Muscle of back (tissue), 11 donors: ENCODE measurements around the gene SLC25A21. TPM values are rescaled to one million over a fixed set of nuclear protein-coding genes. Genes with fewer than 3 reads are reported as not detected.
A peak's percentile ranks its signal among the peaks of the same experiment; 100 is the strongest.

ENCODE experiments used
- DNase-seq, 3 donors: peaks; one replicate each; pipeline versions ENCODE4 v3.0.0 to v3.0.0-alpha.2; 2013
- polyA plus RNA-seq, 10 donors: library from polyadenylated mRNA; unstranded; fragments of 120-200 nt; gene quantifications; one replicate each; pipeline ENCODE4 v1.2.1, GENCODE V29; 2013; ENCODE audit not compliant: insufficient read length in 10 of 10

Gene SLC25A21
- polyA plus RNA-seq, 10 donors: 1.3 to 2.2 (median 1.6) TPM

GRCh38 chr14:37090026-37090425 is 82.4 kb downstream of the SLC25A21 start:
- no peak for DNase-seq

DNA sequence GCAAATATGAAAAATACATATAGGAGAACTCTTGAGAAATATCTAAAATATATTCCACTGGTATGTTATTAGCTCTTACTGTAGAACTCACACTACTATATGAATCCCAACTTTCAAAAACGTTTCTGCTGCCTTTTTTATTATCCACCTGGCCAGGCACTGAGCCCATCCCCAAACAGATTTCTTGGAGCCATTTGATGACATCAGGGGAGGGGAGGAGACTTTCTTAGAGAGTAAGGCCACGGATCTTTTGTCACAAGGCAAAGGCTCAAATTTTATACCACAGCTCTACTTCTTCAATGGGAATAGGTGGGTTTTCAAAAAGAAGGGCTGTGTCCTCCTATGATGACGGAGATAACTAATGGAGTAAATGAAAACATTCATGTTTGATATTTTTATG is 83.0 kb downstream of the SLC25A21 start:
- no peak for DNase-seq

DNA sequence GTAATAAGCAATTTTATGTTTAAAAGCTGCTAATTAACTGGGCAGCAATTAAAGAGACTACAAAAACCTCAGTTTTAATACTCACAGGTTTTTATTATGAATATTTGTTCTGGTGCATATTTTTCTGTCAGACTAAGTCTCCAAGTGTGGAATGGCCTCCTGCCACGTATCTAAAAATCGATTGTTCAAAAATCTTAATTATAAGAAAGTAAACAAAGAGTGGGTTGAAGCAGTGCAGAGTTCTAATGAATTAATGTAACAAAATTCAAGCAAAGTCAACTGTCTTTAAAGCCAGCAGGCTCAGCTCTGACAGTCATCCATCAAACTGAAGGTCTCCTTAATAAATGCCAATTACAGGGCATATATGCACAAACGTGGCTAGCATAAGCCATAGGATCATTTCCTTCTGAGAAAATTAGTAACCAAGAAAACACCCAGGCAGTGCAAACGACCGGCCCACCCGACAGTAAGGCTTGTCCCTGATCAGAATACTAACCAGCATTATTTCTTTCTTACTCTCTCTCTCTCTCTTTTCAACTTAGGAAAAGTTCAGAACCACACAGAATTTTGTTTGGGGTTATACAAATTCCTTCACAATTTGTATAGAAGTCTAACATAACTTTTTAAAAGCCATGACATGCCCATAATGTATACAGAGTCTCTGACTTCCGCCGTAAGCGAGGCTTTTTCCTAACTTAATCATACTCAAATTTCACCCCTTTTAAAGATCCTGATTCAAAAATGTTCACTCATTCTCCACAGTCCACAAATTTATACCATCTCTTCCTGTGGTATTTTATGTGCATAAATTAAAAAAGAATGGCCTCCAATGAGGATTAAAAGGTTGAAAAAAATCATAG is 83.8 kb downstream of the SLC25A21 start:
- no peak for DNase-seq

DNA sequence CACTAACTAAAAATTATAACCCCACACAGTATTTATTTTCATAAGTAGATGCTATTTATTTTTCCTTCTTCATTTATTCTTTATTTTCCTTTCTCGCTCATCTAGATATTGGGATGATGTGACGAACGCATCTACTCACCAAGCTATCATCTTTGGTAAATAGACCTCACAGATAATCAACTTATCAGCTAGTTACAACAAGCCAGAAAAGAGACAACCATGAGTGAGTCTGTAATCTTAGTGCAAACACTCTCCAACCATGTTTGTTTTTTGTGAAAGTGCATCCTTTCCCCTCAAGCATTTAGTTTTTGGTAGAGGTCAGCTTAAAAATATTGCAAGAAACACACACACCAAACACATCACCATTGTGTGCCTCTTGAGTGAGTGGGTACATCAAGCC is 84.9 kb downstream of the SLC25A21 start:
- no peak for DNase-seq

- DNase-seq: no peak
Observed at GRCh38 chr14:37083599-37083998, 88.8 kb downstream of the SLC25A21 start.

DNA sequence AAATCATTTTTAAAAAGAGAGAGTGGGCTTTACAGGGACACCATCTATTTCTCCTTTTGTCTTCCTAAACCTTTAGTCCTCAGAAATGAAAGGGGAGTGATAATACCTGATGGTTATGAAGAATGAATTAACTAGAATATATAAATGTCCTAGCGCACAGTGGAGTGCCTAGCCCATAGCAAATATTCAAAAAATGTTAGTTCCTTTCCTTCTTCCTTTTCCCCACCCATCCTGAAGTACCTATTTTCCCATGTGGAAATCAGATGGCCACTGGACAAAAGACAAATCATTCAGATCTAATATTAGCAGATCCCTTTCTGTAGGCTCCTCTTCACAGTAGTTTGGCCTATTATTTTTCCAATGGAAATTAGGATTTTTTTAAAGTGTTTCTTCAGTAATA is 90.0 kb downstream of the SLC25A21 start:
- DNase-seq: no peak

DNA sequence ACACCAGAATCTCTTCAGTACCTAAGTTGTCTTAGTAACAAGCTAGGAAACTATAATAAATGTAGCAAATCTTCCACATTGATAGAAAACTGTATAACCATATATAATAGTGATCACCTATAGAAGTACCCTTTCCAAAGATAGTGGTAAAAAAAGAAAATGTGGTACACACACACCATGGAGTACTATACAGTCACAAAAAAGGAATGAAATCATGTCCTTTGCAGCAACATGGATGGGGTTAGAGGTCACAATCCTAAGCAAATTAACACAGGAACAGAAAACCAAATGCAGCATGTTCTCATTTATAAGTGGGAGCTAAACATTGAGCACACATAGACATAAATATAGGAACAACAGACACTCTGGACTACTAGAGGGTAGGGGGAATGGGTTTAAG is 90.5 kb downstream of the SLC25A21 start:
- no peak for DNase-seq

DNA sequence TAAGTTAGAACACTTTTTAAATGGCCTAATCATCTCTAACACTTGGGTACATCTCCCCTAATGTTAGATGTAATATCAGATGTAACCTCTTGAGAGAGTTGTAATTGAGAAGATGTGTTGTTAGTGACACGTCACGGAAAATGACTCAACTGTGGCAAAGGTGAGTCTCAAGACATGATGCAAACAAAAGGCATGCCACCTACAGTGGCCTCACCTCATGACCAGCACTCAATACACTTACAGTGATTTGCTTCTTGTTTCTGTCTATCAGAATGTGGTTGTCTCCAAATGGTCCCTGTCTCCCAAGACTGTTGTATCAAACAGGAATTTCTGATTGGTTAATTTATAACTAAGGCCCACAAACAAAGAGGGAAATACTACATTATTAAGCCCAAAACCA is 91.2 kb downstream of the SLC25A21 start:
- no peak for DNase-seq

DNA sequence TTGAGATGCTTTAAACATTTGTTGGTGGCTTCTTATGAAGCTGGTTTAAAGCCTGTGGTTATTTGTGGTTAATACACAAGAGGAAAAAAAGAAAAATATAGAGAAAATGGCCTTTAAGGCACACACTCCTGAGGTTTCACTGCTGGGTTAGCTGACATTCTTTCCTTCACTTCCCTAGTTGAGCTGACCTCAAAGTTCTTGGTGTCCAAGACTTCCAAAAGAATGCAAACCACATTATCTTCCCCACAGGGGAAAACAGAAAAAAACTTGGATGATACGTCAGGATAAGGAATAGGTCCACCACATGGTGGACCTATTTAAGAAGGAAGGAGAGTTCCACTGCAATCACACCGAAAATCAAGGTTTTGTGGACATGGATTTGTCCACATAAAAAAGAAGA is 94.3 kb downstream of the SLC25A21 start:
- no peak for DNase-seq

DNA sequence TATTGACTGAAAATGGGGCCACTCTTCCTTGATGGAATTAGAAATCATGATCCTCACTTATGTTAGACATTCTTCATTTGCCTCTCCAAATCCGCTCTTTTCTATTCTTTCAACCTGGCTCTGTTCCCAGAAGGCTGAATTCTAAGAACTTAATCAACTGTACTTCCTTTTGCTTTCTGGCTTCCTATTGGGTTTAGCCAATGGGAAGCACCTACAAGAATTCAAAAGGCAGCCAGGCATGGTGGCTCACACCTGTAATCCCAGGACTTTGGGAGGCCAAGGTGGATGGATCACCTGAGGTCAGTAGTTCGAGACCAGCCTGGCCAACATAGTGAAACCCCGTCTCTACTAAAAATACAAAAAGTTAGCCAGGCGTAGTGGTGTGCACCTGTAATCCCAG is 98.1 kb downstream of the SLC25A21 start:
- DNase-seq: peak in 1 of 3 donors; percentile 20

GRCh38 chr14:37063467-37064240 is 108.8 kb downstream of the SLC25A21 start:
- DNase-seq: no peak

- no peak for DNase-seq
Observed at GRCh38 chr14:37062191-37062803, 110.1 kb downstream of the SLC25A21 start.

DNA sequence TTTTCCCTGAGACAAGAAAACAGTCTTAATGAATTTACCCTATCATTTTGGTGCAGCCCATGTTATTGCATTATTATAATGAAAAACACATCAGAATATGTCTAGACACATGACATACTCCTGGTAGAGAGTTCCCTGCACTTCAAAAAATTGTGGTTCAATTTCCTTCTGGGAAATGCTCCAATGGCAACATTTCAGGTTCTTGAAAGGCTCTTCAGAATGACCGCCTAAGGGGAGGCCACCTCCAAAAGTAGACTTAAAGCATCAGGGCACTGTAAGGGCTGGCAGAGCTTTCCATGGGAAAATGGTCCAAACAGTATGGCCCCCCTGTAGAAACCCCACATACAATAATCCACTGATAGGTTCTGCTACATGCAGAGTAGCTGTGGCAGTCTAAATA is 110.7 kb downstream of the SLC25A21 start:
- DNase-seq: no peak

DNA sequence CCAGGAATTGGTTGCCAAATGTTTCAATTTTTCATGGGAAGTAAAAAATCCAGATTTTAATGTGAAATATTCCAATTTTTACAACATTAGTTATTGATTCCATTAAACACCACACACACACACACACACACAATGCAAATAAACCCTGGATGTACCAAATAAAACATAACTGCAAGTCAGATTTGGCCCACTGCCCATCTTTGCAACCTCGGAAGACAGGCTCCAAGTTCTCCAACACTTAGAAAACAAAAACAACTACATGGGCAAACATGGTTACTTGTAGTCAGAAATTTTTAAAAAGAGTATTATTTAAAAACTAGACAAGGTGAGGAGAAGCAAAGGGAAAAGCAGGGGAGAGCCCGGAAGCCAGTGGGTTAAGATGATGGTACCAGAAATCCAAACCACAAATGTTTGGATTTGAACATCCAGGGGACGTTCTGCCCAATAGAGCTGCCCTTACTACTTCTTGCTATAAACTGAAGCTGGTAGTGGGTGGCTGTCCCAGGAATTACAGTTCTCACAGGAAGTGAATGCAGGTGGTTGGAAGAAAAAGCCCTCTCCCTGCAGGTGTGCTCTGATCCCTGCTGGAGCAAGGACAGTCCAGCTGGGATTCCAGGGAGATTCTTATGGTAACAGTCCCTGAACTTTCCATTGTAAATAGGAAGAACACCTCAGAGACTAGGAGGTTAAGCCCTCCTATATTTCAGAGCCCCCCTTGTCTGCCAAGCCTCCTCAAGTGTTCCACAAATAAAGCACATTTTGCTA is 111.7 kb downstream of the SLC25A21 start:
- DNase-seq: no peak

- DNase-seq: no peak
Observed at GRCh38 chr14:37057776-37058175, 114.6 kb downstream of the SLC25A21 start.

- peak in 1 of 3 donors; percentile 24 for DNase-seq
Observed at GRCh38 chr14:37056473-37056872, 115.9 kb downstream of the SLC25A21 start.

DNA sequence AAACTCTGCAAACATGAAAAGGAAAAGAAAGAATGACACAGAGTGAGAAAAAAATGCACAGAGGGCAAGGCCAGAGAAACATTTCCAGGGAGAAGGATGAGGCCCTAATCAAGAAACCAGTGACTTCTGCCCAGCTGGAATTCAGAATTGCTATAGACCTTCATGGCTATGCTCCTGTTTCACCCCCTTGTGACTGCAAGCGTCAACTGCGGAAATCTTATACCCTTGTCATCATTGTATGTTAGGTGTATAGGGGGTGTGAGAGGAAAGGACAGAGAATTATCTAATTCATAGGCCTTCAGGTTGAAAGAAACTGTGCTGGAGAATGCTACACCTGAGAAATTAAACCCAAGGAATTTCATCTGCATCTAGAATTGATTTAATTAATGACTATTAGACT is 117.5 kb downstream of the SLC25A21 start:
- DNase-seq: no peak

- no peak for DNase-seq
Observed at GRCh38 chr14:37054144-37054543, 118.3 kb downstream of the SLC25A21 start.

GRCh38 chr14:37051680-37052079 is 120.7 kb downstream of the SLC25A21 start:
- no peak for DNase-seq

DNA sequence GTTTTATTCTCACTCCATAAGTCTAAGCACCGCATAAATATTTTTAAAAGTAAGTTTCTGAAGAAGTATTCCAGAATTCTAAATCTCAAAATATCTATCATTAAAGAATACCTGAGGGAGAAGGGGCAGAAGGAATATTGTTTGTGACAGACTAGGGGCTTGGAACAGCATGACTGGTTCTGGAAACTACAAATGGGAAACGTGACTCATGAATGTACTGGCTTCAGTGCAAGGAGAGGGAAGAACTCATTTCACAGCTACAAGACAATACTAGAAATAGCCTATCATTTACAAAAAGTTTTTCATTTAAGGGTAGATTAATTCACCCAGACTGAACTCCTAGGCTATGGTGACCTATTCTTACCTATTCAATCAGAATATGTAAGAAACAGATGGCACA is 121.3 kb downstream of the SLC25A21 start:
- DNase-seq: no peak

DNA sequence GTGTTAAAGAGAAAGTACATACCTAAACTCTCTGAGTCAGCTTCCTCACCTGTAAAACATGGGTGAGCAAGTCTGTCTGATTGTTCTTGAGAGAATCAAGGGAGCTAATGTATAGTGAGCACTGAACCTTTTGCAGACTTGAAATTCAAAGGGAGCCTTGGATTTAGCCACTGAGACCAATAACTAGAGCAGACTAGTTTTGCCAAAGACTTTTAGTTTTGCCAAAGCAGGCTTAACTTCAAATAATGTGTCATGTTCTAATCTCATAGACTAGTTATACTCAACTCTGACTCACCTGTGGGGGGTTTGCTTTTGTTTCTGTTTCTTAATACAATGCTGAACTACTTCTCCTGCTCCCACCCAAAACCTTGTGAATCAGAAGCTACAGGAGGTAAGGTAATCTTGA is 123.7 kb downstream of the SLC25A21 start:
- no peak for DNase-seq

DNA sequence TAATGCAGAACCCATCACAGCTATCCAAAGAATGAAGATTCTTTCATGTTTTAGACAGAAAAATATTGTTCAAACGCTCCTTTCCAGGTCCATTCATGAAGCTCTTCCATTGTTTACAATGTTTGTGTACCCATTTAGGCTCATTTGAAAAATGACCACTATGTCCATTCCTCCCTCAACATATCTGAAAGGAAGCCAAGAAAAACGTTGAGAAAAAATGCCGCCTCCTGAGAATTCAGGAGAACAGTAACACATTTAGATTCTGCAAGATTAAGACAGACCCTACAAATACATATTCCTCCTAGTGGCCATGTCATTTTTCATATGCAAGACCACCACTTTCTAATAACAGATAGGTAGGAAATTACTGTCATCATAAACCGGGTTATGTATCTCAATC is 124.4 kb downstream of the SLC25A21 start:
- no peak for DNase-seq
